Skin epidermis (tissue), 12 donors: ENCODE data around the gene COL19A1.
"Not testable (repeated sequence)": the region's sequence is repeated elsewhere in the genome, so short reads cannot be mapped to it uniquely, and the experiment has no call there.

Source experiments
- H3K27ac ChIP-seq, 21 experiments: fragments of 200-600 bp; sonication (generic) in 11 of 21; one replicate each; pipeline ENCODE4 v1.5.0; 2020; ENCODE audit warnings: mild to moderate bottlenecking in 3 of 21, inconsistent platforms in 2 of 21, moderate library complexity in 2 of 21
- H3K4me3 ChIP-seq, 7 experiments: fragments of 200-600 bp; sonication (generic) in 2 of 7; one replicate each; pipeline ENCODE4 v1.5.0; 2020; ENCODE audit warnings: inconsistent platforms in 2 of 7, mild to moderate bottlenecking in 2 of 7, moderate library complexity in 1 of 7

COL19A1 gene

GRCh38 chr6:69863766-69864165 is 2.6 kb upstream of the COL19A1 start:
- H3K27ac ChIP-seq, result no peak overlapping the region

GRCh38 chr6:69865126-69865525 is 1.2 kb upstream of the COL19A1 start:
- no peak overlapping the region for H3K27ac ChIP-seq
- H3K4me3 ChIP-seq, result no peak overlapping the region

More at GRCh38 chr6:69863766-69864165, 2.6 kb upstream of the COL19A1 start:
- no peak overlapping the region for H3K4me3 ChIP-seq

- Histone ChIP-seq H3K4me3 (peak overlapping the region; percentile 34 to 50 (median 45)), H3K27ac (peak overlapping the region in 8 of 21 experiments; percentile 4 to 80 (median 47))
Observed at GRCh38 chr6:69866770-69867638, 648 bp downstream of the COL19A1 start.

GRCh38 chr6:69867639-69867976 is 1.3 kb downstream of the COL19A1 start:
- H3K27ac ChIP-seq, result peak overlapping the region in 8 of 21 experiments; percentile 4 to 80 (median 47)
- peak overlapping the region; percentile 34 to 50 (median 45) for H3K4me3 ChIP-seq

GRCh38 chr6:69868252-69868804 is 2.0 kb downstream of the COL19A1 start:
- Histone ChIP-seq H3K27ac (peak overlapping the region in 1 of 21 experiments; percentile 80), H3K4me3 (peak overlapping the region in 1 of 7 experiments; percentile 45)

- Histone ChIP-seq H3K4me3 (no peak overlapping the region), H3K27ac (no peak overlapping the region)
Observed at GRCh38 chr6:69868961-69869360, 2.6 kb downstream of the COL19A1 start.

- Histone ChIP-seq H3K27ac (no peak overlapping the region), H3K4me3 (no peak overlapping the region)
Observed at GRCh38 chr6:69871107-69871506, 4.8 kb downstream of the COL19A1 start.

- Histone ChIP-seq H3K27ac (no peak overlapping the region), H3K4me3 (no peak overlapping the region)
Observed at GRCh38 chr6:69873291-69873690, 6.9 kb downstream of the COL19A1 start.

- H3K27ac ChIP-seq, result no peak overlapping the region
- H3K4me3 ChIP-seq, result no peak overlapping the region
Observed at GRCh38 chr6:69875715-69876114, 9.4 kb downstream of the COL19A1 start.

- Histone ChIP-seq H3K27ac (no peak overlapping the region), H3K4me3 (no peak overlapping the region)
Observed at GRCh38 chr6:69878795-69879194, 12.4 kb downstream of the COL19A1 start.

- H3K4me3 ChIP-seq, result no peak overlapping the region
- H3K27ac ChIP-seq, result peak overlapping the region in 1 of 21 experiments; percentile 71
Observed at GRCh38 chr6:69880601-69881000, 14.2 kb downstream of the COL19A1 start.

GRCh38 chr6:69881322-69882151 is 15.2 kb downstream of the COL19A1 start:
- no peak overlapping the region for H3K4me3 ChIP-seq
- no peak overlapping the region for H3K27ac ChIP-seq

- H3K27ac ChIP-seq, result no peak overlapping the region
Observed at GRCh38 chr6:69883551-69883950, 17.2 kb downstream of the COL19A1 start.

GRCh38 chr6:69884231-69884630 is 17.9 kb downstream of the COL19A1 start:
- H3K27ac ChIP-seq, result no peak overlapping the region

More at GRCh38 chr6:69883551-69883950, 17.2 kb downstream of the COL19A1 start:
- no peak overlapping the region for H3K4me3 ChIP-seq

GRCh38 chr6:69887026-69887425 is 20.7 kb downstream of the COL19A1 start:
- no peak overlapping the region for H3K27ac ChIP-seq
- no peak overlapping the region for H3K4me3 ChIP-seq

More at GRCh38 chr6:69884231-69884630, 17.9 kb downstream of the COL19A1 start:
- H3K4me3 ChIP-seq, result no peak overlapping the region

GRCh38 chr6:69887714-69888345 is 21.5 kb downstream of the COL19A1 start:
- no peak overlapping the region for H3K27ac ChIP-seq
- H3K4me3 ChIP-seq, result no peak overlapping the region

- H3K27ac ChIP-seq, result no peak overlapping the region
- H3K4me3 ChIP-seq, result no peak overlapping the region
Observed at GRCh38 chr6:69888482-69889233, 22.3 kb downstream of the COL19A1 start.

GRCh38 chr6:69889234-69889974 is 23.0 kb downstream of the COL19A1 start:
- not testable (repeated sequence) for H3K27ac ChIP-seq, H3K4me3 ChIP-seq
